CD4-positive, alpha-beta T cell treated with Interleukin-2 at 100 ng/mL for 4 hours (primary cell): ENCODE measurements around the gene C16orf96.

Experiments used
- DNase-seq: peaks from one replicate; pipeline ENCODE4 v3.0.0-alpha.2; 2020; ENCODE audit warnings: low spot score

C16orf96 gene

DNA sequence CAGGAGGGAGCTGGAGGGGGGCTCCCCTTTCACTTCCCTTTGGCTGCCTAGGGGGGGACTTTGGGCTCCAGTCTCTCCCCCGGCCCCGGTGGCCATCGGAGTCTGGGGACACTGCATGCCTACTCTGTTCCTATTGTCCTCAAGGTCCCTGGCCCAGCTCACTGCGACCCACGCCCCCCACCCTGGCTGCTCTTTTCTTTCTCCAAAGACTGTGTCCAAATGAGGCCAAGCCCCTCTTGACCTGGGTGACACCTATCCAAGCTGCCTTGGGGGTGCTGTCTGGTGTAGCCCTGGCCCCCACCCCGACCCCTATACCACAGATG, 45.7 kb downstream of the C16orf96 start:
- no peak for DNase-seq

DNA sequence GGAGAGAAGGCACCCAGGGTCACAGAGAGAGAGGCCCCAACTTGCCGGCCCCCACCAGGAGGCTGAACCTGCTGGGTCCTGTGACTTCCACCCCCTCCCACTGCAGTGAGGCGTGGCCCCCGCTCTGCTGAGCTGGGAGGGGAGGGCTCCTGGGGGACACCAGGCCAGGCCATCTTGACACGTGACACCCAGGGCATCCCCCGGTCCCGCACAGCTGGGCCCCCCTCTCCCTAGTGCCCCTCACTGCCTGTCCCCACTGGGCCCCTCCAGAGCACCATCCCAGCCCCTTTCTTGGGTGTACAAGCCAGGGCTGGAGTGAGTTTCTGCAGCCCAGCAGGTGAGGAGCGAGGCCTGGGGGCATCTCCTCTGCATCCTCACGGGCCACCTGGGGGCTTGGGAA, 46.2 kb downstream of the C16orf96 start:
- no peak for DNase-seq

DNA sequence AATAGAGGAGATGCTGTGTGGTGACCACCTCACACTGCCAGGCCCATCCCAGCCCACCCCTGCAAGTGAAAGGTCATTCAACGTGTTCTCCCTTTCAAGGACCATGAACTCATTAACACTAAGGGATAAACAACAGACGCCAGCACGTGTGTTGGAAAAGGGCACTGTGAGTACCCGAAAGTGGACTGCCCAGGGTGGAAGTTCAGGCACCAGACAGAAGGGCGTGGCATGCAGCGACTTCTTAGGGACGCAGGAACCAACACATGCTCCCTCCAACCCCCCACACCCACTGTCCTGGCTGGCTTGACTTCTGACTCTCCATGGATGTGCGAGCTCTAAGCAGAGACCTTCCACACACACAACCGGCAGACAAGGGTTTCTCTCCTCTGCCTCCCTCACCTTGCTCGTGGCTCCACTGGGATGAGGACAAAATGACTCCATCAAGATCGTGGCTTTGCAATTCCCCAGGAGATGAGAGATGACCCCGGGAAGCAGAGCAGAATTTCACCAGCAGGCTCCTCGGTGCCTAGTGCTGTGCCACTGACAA, 47.6 kb downstream of the C16orf96 start:
- no peak for DNase-seq

DNA sequence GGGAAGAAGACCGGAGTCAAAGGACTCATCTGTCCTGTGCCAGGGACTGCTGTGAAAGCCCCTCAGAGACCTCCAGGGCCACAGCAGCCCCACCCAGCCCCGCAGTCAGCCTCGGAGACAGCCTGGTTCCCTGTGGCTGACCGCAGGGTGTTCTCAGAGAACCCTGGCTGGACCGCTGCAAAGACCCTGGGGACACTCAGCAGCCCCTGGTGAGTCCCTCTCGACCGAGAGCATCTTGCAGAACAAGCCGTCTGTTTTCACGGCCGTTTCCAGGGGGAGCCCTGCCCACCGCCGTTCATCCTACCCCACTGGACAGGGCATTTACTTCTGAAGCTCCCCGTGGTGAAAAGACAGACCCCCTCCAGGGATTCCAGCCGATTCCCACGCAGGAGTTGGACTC, 48.3 kb downstream of the C16orf96 start:
- no peak for DNase-seq

DNA sequence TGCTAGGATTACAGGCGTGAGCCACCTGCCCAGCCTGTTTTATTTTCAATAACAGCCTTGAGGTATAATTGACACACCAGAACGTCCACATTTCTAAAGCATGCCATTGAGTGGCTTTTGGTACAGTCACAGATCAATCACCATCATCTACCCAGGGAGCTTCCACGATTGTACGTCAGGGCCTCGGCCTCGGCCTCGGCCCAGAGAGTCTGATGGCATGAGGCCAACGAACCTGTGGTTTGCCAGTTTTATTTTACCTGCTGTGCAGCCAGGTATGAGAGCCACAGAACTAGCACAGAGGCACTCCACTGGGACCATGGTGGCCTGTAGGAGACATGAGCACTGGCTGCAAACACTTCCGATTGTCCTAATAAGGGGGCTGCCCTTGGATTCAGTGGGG, 50.2 kb downstream of the C16orf96 start:
- no peak for DNase-seq

DNA sequence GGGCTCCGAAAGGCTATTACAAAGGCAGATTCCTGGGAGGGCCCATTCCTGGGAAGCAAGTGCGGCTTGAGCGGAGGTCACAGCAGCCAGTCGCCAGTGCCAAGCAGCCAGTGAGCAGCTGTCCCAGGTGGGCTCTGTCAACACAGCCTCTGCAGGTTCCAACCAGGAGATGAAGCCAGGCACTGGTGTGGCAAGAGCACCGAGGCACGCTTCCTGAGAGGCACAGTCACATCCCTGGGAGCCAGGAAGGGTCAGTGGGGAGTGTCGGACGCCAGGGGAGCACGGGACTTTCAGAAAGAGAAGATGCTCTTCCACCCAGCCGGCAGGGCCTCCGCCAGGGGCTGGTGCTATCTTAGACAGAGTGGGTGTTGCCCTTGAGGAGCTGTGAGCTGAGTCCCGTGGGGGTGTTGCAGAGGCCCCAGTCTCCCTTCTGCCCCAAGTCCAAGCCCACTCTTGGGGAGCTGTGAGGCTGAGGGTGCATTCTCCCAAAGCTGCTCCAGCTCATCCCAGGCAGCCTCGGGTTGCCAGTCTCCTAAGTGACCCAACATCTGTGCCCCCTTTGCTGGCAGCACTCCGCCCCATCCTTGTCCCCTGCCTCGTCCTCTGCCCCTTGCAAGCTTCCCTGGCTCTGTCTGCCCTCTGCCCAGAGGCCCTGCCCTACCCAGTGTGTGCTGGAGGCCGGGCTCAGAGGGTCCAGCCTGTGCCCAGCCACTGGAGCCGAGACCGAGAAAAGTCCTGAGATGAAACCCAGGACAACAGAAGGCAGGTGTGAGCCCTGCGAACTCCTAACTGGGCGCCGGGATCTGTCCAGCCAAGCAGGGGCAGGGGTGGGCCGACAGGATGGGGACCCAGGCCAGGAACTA, 51.9 kb downstream of the C16orf96 start:
- DNase-seq, result no peak

DNA sequence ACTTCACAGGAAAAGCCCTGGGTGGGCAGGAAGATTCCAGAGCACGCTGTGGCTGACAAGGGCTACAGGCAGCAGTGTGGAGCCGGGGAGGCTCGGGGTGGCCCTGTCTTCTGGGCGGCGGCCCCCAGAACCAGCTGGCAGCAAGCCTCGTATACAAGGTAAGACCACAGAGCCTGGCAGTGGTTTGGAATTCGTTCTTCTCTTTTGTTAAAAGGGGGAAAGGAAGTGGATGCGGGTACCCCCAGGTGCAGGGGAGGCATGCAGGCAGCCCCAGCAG, 52.5 kb downstream of the C16orf96 start:
- no peak for DNase-seq

DNA sequence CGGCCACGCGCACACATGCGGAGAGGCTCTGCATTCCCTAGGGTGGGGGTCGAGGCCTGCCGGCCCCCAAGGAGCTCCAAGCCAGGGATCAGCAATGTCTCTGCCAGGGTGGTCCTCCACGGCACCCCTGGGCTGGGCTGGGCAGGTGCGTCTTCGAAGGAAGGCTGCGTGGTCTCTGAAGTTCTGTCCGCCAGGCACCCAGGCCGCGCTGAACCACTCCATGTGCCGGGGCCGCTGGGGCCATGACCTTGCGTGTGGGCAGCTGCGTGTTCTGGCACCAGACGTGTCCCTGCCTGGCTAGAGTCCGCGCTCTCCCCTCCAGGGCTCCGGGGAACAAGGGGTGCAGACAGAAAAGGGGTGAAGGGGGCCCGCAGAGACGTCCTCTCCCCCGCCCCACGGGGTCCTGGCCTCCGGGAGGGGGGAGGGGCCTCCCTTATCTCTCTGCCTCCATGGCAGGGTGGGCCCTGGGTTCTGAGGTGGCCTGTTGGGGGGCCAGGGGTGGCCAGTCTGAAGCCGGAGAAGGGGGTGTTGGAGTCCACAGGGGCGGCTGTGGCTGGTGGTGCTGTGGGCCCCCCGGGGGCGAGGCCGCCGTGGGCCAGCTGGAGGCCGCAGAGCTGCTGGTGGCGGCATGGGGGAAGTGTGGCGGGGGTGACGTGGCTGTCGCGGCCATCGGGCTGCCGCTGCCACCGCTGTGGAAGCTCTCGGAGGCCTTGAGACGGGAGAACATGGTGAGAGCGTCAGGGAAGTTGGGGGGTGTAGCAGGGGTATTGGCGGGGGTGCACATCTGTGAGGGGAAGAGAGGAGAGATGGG, 53.3 kb downstream of the C16orf96 start:
- no peak for DNase-seq

DNA sequence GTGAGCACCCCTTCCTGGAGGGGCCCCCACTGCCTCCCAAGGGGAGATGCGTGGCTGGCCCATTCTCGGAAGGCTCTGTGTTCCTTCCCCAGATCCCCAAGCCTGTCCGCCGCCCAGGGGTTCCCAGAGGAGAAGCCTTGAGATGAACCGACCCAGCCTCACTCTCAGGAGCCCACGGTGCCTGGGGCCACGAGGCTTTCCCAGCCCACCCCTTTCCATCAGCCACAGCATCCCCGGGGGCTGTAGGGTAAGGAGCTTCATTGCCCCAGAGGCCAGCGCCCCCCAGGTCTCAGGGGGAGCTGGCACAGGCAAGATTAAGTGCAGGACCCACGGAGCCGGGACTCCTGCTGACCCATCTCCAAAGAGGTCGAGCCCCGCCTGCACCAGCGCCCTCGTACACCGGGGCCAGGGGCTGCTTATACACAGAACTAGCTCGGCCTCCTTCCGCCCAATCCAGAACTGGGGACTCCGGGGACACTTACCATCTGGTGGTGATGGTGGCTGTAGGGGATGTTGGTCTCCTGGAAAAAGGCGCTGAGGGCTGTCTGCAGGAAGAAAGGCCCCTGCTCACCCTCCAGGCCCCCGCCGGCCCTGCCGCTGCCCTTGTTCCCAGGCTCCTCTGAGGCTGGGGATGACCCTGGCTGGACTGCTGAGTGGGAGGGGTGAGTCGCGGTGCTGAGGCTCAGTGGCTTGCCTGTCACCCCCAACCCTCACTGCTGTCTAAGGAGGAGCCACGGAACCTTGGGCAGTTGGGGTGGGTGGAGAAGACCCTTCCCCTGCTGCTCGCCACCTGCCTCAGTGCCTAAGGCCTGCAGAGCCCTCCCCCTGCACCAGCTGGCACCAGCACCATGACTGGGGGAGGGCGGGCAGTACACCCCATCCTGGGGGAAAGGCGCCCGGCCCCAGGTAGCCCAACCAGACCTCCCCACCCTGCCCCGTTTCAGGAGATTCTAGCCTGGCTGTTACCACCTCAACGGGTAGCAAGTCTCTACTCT, 54.2 kb downstream of the C16orf96 start:
- DNase-seq, result no peak

DNA sequence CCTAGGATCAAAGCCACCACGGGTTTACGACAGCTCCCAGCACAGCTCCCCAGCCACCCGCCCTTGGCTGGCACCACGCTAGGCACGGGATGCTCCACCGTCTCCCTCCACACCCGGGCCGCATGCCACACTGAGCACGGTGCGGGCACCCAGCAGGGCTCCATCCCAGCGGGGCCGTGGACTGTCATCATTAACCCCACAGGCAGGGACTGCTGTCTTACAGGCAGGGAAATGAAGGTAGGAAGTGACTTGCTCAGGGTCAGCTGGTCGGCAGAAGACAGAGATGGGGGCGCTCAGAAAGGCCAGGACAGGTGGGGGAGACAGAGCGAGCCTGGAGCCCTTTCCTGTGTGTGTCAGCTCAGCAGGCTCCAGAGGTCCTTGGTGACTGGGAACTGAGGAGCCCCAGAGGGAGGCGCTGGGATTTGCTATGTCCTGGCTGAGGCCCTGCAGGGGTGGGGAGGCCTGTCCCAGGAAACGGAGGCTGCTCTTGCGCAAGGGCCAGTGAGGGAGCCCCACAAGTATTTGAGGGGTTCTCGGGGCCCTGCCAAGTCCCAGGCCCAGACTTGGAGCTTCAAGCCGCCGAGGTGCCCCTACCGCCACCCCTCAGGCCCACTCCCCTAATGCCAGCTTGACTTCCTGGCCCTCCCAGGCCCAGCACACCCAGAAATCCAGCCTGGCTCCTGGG, 55.3 kb downstream of the C16orf96 start:
- DNase-seq, result no peak

DNA sequence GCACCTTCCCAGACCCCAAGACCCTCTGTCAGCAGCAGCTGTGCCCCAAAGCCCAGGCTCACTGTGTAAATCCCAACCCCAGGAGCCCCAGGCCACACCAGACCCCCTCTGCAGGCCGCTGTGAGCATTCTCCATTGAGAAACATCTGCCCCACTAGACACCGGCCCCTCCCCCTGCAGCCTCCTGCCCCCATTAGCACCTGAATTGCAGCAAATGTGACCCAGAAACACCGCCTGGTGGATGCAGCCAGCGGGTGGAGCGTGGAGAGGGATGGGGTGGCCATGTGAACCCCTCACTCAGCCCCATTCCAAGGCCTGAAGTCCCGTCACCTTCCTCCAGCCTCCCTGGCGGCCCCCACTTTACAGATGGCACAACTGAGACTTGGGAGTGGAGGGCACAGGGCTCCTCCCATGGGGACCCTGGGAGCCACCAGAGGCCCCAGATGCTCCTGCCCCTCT, 56.4 kb downstream of the C16orf96 start:
- DNase-seq, result no peak

DNA sequence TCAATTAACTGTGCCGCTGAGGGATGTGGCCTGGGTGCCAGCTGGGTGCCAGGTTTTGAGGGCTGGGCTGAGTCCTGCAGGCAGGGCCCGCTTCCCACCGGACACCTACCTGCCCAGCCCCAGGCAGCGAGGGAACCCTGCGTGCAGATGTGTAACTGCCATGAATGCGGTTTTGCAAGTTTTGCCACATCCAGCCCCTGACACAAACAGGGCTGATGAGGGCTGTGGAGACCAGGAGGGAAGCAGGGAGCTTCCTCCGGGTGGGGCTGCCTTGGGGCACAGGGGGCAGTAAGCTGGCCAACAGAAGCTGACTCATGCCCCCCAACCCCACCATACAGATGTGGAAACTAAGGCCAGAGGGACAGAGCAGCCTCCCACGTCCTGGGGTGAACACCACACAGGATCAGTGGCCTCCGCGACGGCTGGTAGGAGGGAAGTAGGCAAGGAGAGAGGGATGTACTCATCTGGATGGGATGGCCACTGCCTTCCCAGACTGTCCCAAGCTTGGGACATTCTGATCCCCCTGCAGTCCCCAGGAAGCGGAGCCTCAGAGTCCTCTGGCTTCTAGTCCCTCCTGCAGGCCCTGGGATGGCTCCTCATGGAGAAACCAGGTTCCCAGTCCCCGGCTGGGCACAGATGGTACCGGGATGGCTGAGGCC, 57.0 kb downstream of the C16orf96 start:
- DNase-seq, result no peak

DNA sequence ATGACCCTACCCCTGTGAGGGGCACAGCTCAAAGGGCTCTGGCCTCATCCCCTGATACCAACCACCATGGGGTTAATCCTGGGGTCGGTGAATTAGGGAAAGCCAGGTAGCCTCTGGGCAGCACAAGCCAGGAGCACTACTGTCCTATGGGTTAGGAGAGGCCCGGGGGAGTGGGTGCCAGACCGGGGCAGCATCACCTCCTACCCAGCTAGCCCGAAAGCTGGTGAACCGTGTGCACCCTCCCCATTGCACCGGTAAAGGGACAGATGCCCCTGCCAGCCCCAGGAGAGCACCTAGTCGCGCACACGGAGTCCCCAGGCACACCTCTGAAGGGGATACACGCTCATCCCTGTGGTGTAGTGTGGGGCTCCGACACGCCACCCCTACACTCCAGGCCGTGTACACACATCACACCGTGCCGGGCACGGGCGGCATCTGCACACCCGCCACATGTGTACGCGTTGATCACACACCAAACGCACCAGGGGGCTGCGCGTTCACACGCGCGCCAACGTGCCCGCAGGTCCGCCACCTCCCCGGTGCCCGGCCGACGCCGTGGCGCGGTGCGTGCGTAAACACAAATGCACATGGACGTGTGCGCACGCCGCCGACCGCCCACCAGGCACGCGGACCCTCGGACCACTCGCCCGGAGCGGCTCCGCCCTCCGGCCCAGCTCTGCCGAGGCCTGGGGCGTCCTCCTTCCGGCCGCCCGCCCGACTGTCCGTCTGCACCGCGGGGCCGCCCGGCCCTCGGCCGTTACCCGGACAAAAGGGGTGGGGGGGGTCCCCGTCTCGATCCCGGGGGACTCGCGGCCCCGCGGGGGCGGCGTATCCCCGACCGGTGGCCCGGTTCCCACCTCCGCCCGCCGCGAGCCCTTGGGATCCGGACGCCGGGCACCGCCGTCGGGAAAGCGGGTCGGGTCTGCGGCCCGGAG, 57.8 kb downstream of the C16orf96 start:
- no peak for DNase-seq

DNA sequence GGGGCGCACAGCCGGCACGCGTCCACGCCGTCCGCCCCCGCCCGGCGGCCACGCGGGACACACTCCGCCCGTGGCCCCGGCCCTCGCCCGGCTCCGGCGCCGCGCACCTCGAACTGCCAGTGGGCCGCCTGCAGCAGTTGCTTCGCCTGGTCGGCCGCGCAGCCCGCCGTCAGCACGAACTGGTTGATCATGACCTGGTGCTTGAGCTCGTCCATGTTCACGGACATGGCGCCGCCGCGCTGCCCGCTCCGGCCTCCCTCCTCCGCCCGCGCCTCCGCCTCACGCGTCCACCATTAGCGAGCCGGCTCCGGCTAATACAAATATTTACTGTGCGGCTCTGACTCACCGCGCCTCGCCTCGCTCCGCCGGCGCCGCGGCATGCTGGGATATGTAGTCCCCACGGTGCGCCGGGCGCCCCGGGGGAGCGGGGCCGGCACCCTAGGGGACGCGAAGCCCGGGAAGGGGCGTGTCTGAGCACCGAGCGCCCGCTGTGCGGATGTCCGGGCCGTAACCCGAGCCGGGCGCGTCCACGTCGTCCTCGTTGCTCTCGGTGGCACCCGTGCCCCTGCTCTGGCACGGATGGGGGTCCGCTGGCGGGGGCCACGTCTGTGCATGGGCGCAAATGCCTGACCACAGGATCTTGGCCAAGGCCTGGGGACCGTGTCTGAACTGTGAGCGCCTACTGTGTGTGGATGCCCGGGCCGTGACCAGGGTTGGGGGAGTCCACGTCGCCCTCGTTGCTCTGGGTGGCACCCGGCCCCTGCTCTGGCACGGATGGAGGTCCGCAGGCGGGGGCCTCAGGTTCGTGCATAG, 58.6 kb downstream of the C16orf96 start, which contains the start of gene UBALD1:
Gene UBALD1, minus strand, starts transcription at position 318 of the 813 bp plus-strand sequence. Its CDS starts 91 bp downstream, at position 227.
- peak; percentile 81 for DNase-seq

DNA sequence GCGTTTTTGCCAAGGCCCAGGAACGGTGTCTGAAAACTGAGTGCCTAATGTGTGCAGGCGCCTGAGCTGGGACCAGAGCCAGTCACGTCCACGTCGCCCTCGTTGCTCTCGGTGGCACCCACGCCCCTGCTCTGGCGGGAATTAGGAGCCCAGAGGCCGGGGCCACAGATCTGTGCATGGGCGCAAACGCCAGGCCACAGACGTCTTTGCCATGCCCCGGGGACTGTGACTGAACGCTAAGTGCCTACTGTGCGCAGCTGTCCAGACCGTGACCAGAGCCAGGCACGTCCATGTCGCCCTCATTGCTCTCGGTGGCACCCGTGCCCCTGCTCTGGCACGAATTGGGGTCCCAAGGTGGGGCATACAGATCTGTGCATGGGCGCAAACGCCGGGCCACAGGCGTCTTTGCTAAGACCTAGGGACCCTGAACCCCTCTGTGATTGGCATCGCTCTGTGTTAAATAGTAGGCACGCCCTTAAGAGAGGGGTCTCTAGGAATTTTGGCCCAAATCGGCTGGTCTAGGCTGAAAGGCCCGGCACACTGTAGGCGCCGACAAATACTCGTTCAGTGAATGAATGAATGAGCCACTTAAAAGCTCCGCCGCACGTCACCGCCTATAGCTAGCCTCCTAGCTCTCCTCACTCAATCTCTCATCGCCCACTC, 59.4 kb downstream of the C16orf96 start:
- DNase-seq, result no peak

DNA sequence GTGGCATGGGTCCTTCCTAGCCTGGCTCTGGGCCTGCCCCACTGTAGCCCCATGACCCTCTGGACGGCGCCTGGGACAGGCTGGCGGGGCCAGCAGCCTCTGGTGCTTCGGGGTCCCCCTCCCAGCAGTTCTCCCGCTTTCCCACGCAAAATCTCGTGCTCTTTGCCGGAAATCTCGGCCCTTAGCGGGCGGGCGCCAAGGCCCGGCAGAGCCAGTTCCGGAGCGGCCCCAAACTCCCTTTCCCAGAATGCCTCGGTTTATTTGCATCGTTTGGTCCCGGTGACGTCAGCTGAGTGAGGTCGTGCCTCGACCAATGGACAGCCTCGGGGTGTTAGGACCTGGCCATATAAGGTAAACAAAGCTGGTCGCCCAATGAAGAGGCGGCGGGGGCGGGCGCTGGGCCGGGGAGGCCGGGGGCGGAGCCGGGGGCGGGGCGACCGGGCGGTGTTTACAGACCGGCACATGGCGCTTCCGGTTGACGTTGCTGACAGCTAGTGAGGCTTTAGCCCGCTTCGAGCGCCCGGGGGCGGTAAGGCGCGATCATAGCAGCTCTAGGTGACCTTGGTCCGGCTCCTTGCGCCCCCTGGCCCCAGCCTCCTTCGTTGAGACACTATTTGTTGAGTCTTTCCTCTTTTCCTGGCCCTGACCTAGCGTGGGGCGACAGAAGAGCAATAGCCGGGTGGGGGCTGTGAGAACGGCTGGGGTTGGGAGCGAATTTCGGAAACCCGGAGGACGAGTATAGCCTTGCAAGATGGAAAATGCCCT, 60.1 kb downstream of the C16orf96 start:
- peak; percentile 100 for DNase-seq

DNA sequence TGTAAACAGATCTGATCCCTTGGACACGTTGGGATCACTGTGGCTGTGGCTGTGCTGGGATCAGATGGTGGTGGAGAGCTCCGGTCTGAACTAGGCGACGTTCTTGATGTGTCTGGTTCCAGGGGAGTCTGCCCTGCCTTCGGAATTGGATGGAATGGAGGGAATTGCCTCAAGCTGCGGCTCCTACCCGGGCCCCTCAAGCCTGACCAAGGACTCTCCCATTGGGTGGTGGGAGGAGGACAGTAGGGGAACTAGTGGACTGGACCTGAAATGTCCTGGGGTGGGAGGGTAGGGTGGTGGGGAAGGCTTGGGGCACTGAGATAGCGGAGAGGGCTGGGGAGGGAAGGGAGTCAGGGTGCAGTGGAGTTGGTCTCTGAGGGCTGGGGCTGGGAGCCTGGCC, 61.7 kb downstream of the C16orf96 start:
- DNase-seq, result no peak
